SK-N-SH treated with all-trans-retinoic acid at 6 μM for 48 hours (cell line): ENCODE results near the gene HECTD1.

ENCODE experiments used
- OSR1 ChIP-seq: fragments of 250-450 bp; sonication (Bioruptor Pico); IDR thresholded peaks from 2 replicates; pipeline ENCODE4 v1.8.0; 2022; ENCODE audit warnings: moderate library complexity, mild to moderate bottlenecking, inconsistent platforms
- RARB ChIP-seq: fragments of 250-450 bp; sonication (Bioruptor Pico); IDR thresholded peaks from 2 replicates; pipeline ENCODE4 v1.8.0; 2021; ENCODE audit warnings: mild to moderate bottlenecking, moderate library complexity
- ZFP3 ChIP-seq: fragments of 250-450 bp; sonication (Bioruptor Pico); IDR thresholded peaks from 2 replicates; pipeline ENCODE4 v1.5.0; 2020; ENCODE audit warnings: mild to moderate bottlenecking, moderate library complexity
- TF ChIP-seq, protein P1 (sequence below): fragments of 250-450 bp; sonication (Bioruptor Pico); IDR thresholded peaks from 2 replicates; pipeline ENCODE4 v1.8.0; 2021; ENCODE audit warnings: low read depth, mild to moderate bottlenecking, moderate library complexity, borderline replicate concordance
- TF ChIP-seq, protein P2 (sequence below): fragments of 250-450 bp; sonication (Bioruptor Pico); IDR thresholded peaks from 2 replicates; pipeline ENCODE4 v1.5.1; 2020; ENCODE audit warnings: low read depth, mild to moderate bottlenecking, moderate library complexity

DNA sequence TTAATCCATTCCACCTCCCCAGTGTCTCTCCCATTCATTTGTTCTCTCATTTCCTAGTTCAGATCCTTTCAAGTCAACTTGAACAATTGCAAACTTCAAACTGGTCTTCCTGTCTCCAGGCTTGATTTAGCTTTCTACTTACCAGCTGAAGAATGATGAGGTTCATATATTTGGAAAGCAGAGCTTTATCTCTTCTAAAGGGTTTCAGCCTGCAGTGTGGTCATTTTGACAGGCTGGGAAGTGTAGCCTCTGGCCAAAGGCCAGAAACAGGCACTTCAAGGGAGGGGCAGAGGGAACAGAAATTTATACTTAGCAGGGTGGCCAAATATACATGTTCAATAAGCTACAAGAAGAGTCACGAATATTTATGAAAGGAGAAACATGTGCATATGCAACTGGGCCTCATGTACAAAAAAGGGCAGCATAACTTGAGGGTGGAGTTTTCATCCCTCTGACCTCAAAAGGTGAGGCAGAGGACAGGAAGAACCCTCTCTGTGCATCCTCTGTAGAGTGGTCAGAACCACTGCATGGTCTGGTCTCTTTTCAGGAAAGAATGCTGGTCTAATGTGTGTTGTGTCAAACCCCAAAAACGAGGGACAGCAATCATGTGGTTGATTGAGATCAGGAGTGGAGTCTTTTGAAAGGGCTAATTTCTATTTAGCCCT is 34.0 kb upstream of the HECTD1 start:
- no peak for TF ChIP-seq RARB (CRISPR knock-in tag)
- TF ChIP-seq, protein P1, sequence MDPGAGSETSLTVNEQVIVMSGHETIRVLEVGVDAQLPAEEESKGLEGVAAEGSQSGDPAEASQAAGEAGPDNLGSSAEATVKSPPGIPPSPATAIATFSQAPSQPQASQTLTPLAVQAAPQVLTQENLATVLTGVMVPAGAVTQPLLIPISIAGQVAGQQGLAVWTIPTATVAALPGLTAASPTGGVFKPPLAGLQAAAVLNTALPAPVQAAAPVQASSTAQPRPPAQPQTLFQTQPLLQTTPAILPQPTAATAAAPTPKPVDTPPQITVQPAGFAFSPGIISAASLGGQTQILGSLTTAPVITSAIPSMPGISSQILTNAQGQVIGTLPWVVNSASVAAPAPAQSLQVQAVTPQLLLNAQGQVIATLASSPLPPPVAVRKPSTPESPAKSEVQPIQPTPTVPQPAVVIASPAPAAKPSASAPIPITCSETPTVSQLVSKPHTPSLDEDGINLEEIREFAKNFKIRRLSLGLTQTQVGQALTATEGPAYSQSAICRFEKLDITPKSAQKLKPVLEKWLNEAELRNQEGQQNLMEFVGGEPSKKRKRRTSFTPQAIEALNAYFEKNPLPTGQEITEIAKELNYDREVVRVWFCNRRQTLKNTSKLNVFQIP (CRISPR knock-in tag), result no peak
- no peak for TF ChIP-seq OSR1 (CRISPR knock-in tag)
- TF ChIP-seq, protein P2, sequence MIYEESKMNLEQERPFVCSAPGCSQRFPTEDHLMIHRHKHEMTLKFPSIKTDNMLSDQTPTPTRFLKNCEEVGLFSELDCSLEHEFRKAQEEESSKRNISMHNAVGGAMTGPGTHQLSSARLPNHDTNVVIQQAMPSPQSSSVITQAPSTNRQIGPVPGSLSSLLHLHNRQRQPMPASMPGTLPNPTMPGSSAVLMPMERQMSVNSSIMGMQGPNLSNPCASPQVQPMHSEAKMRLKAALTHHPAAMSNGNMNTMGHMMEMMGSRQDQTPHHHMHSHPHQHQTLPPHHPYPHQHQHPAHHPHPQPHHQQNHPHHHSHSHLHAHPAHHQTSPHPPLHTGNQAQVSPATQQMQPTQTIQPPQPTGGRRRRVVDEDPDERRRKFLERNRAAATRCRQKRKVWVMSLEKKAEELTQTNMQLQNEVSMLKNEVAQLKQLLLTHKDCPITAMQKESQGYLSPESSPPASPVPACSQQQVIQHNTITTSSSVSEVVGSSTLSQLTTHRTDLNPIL (CRISPR knock-in tag), result no peak
- TF ChIP-seq ZFP3 (CRISPR knock-in tag), result no peak
